IMR-90 (cell line): ENCODE results near the gene PTCD1. TPM values are rescaled to one million over a fixed set of nuclear protein-coding genes. Genes with fewer than 3 reads are reported as not detected.

Experiments used
- ATAC-seq: fragments of 200-7000 bp; cut with Tn5 transposase; 2 replicates; pipeline ENCODE4 v1.9.1; 2020; ENCODE audit warnings: low read depth, mild to moderate bottlenecking, moderate library complexity
- BruUV-seq: library from RNA; stranded (reverse); fragments of 400-500 nt; replicated peaks from 2 replicates; lab custom pipeline; 2021; lab: Mats Ljungman, UMichigan
- CTCF ChIA-PET: fragments of 300-600 bp; formaldehyde crosslinking; extraction: SDS; loops from one replicate; lab custom pipeline; 2021; ENCODE audit warnings: antibody characterized with exemption; lab: Yijun Ruan, JAX
- POLR2A ChIA-PET: fragments of 300-600 bp; sonication (Branson Sonifier 250); formaldehyde crosslinking; loops from one replicate; lab custom pipeline; 2022; ENCODE audit warnings: antibody characterized with exemption; ENCODE audit not compliant: unreplicated experiment; lab: Charles Lee
- DNase-seq: peaks from one replicate; pipeline ENCODE4 v3.0.0; 2013
- H2AFZ ChIP-seq: replicated peaks from 2 replicates; pipeline ENCODE3; 2013; ENCODE audit warnings: low read length, mild to moderate bottlenecking; ENCODE audit not compliant: poor library complexity
- H2AK5ac ChIP-seq: 2 replicates; pipeline ENCODE4 v1.6.1; 2013; ENCODE audit warnings: low read depth, low read length, inconsistent platforms
- H2AK9ac ChIP-seq: replicated peaks from 2 replicates; pipeline ENCODE3; 2013; ENCODE audit warnings: mild to moderate bottlenecking, low read depth, low read length, moderate library complexity; ENCODE audit not compliant: poor library complexity
- H2BK120ac ChIP-seq: 2 replicates; pipeline ENCODE4 v1.6.1; 2013; ENCODE audit warnings: low read depth, low read length, inconsistent platforms
- H2BK15ac ChIP-seq: 3 replicates; pipeline ENCODE4 v1.6.1; 2013; ENCODE audit warnings: low read depth, low read length, inconsistent platforms
- H2BK20ac ChIP-seq: 2 replicates; pipeline ENCODE4 v1.6.1; 2013; ENCODE audit warnings: low read depth, mild to moderate bottlenecking, inconsistent platforms, low read length, moderate library complexity
- H2BK5ac ChIP-seq: 2 replicates; pipeline ENCODE4 v1.6.1; 2013; ENCODE audit warnings: mild to moderate bottlenecking, low read depth, low read length, inconsistent platforms; ENCODE audit not compliant: poor library complexity, severe bottlenecking
- H3K14ac ChIP-seq: replicated peaks from 2 replicates; pipeline ENCODE4 v1.6.1; 2013; ENCODE audit warnings: low read depth, low read length, inconsistent platforms
- H3K18ac ChIP-seq: 2 replicates; pipeline ENCODE4 v1.6.1; 2013; ENCODE audit warnings: low read depth, low read length, control low read depth
- H3K23ac ChIP-seq: 2 replicates; pipeline ENCODE4 v1.6.1; 2013; ENCODE audit warnings: low read depth, low read length, inconsistent platforms
- H3K27ac ChIP-seq: 2 replicates; pipeline ENCODE4 v1.5.1; 2013; ENCODE audit warnings: mild to moderate bottlenecking, control low read depth, low read length; ENCODE audit not compliant: insufficient read depth
- H3K27me3 ChIP-seq: 2 replicates; pipeline ENCODE4 v1.6.1; 2013; ENCODE audit warnings: low read length; ENCODE audit not compliant: control insufficient read depth, insufficient read depth
- H3K36me3 ChIP-seq: 2 replicates; pipeline ENCODE4 v1.6.1; 2013; ENCODE audit warnings: low read length, mixed read lengths; ENCODE audit not compliant: control insufficient read depth, insufficient read depth
- H3K4ac ChIP-seq: 2 replicates; pipeline ENCODE4 v1.6.1; 2013; ENCODE audit warnings: low read depth, low read length, inconsistent platforms
- H3K4me1 ChIP-seq: 2 replicates; pipeline ENCODE4 v1.6.1; 2013; ENCODE audit warnings: low read length, mixed read lengths; ENCODE audit not compliant: control insufficient read depth, insufficient read depth
- H3K4me2 ChIP-seq: 2 replicates; pipeline ENCODE4 v1.6.1; 2013; ENCODE audit warnings: low read depth, mild to moderate bottlenecking, control low read depth, low read length, moderate library complexity
- H3K4me3 ChIP-seq: 2 replicates; pipeline ENCODE4 v1.5.1; 2013; ENCODE audit warnings: low read depth, mild to moderate bottlenecking, control low read depth, low read length, moderate library complexity; ENCODE audit not compliant: insufficient read depth
- H3K56ac ChIP-seq: 2 replicates; pipeline ENCODE4 v1.6.1; 2013; ENCODE audit warnings: low read length, inconsistent platforms; ENCODE audit not compliant: insufficient read depth; ENCODE audit errors: extremely low read depth
- H3K79me1 ChIP-seq, 2 experiments: 2 replicates each; pipeline ENCODE4 v1.6.1; 2013; ENCODE audit warnings: low read length in 2 of 2, inconsistent platforms in 1 of 2, low read depth in 1 of 2
- H3K9ac ChIP-seq: 2 replicates; pipeline ENCODE4 v1.6.1; 2013; ENCODE audit warnings: low read depth, low read length, control low read depth
- H3K9me1 ChIP-seq: 2 replicates; pipeline ENCODE4 v1.6.1; 2013; ENCODE audit warnings: low read length, inconsistent platforms; ENCODE audit not compliant: insufficient read depth
- H3K9me3 ChIP-seq: 2 replicates; pipeline ENCODE4 v1.6.1; 2013; ENCODE audit warnings: low read length; ENCODE audit not compliant: control insufficient read depth, insufficient read depth
- H4K20me1 ChIP-seq: 2 replicates; pipeline ENCODE4 v1.6.1; 2013; ENCODE audit warnings: low read length, inconsistent platforms; ENCODE audit not compliant: insufficient read depth
- H4K5ac ChIP-seq: 2 replicates; pipeline ENCODE4 v1.6.1; 2013; ENCODE audit warnings: mild to moderate bottlenecking, low read depth, low read length, control low read depth
- H4K8ac ChIP-seq, 2 experiments: 2 replicates each; pipeline ENCODE4 v1.6.1; 2013; ENCODE audit warnings: low read depth in 2 of 2, low read length in 2 of 2, control low read depth in 1 of 2, inconsistent platforms in 1 of 2
- H4K91ac ChIP-seq: 2 replicates; pipeline ENCODE4 v1.6.1; 2013; ENCODE audit warnings: low read depth, low read length, inconsistent platforms; ENCODE audit not compliant: insufficient read depth
- MAFK ChIP-seq: IDR thresholded peaks from 2 replicates; pipeline ENCODE4 v1.6.1; 2012; ENCODE audit warnings: low read depth, low read length, improper control_type of control experiment
- POLR2A ChIP-seq: IDR thresholded peaks from 2 replicates; pipeline ENCODE4 v1.6.1; 2012; ENCODE audit warnings: mild to moderate bottlenecking, low read depth, low read length
- USF2 ChIP-seq: fragments of 150-350 bp; IDR thresholded peaks from 2 replicates; pipeline ENCODE4 v1.6.1; 2017; ENCODE audit warnings: mild to moderate bottlenecking, antibody characterized with exemption, low read length, low read depth
- WGBS, 2 experiments: methylation state at CpG; one replicate each; pipeline versions ENCODE4 v1.1.5 to v1.1.7; 2013; ENCODE audit warnings: missing lambda C conversion rate in 2 of 2; ENCODE audit not compliant: insufficient read length in 1 of 2; ENCODE audit errors: extremely low coverage in 2 of 2; 5-methylcytosine and 5-hydroxymethylcytosine counted together
- dilution Hi-C: fragments of 300-500 bp; cut with HindIII; formaldehyde crosslinking; loops from one replicate; pipeline ENCODE4 v1.14.3; 2018; ENCODE audit warnings: low sequenced_read_pairs; ENCODE audit not compliant: unreplicated experiment
- in situ Hi-C: fragments of 300-500 bp; cut with MboI; formaldehyde crosslinking; loops from 3 replicates; pipeline ENCODE4 v1.14.3; 2019; ENCODE audit warnings: low sequenced_read_pairs, inconsistent platforms, mixed read lengths
- intact Hi-C: fragments of 100-400 bp; cut with micrococcal nuclease; formaldehyde crosslinking; loops from 2 replicates; pipeline ENCODE4 v1.10.0; 2022
- polyA plus RNA-seq, 3 experiments: library from polyadenylated mRNA; depleted of rRNA; stranded (reverse); fragments of >200 nt; gene quantifications; 2 replicates each; pipeline ENCODE4 v1.2.3, GENCODE V29; 2012; ENCODE audit warnings: low replicate concordance in 1 of 3
- total RNA-seq: library from RNA; depleted of rRNA; stranded (reverse); fragments of >200 nt; gene quantifications from 2 replicates; pipeline ENCODE4 v1.2.3, GENCODE V29; 2012

PTCD1 gene
- total and polyA plus RNA-seq, 2 of the 4 experiments (the other 2 are of a cell fraction) = 2.2 to 4.0 TPM

GRCh38 chr7:99424932-99425730 lies 13.5 kb downstream of the PTCD1 start:
- H2AK5ac ChIP-seq = no peak overlapping the region
- H2BK20ac ChIP-seq = no peak overlapping the region
- ATAC-seq (no peak), DNase-seq (no peak)
- H3K36me3 ChIP-seq = peaks cover 53% of the 10 kb centered on the region
- no peak overlapping the region for H3K4me2 ChIP-seq
- H2BK15ac ChIP-seq = no peak overlapping the region
- no peaks in the 10 kb centered on the region for H3K4me1 ChIP-seq
- no peak overlapping the region for H3K23ac ChIP-seq
- H4K5ac ChIP-seq = no peak overlapping the region
- H4K91ac ChIP-seq = no peak overlapping the region
- intact Hi-C loops (no loop called here), in situ Hi-C loops (no loop called here), dilution Hi-C loops (no loop called here)
- H2BK120ac ChIP-seq = no peak overlapping the region
- H3K4ac ChIP-seq = no peak overlapping the region
- no peaks in the 10 kb centered on the region for H3K9me1 ChIP-seq
- H3K9ac ChIP-seq = no peak overlapping the region
- no peak overlapping the region for H2AFZ ChIP-seq
- TF ChIP-seq USF2 (no peak), POLR2A (no peak), MAFK (no peak)
- no peak overlapping the region for H2BK5ac ChIP-seq
- no peaks in the 10 kb centered on the region; a peak in 2 of 4 replicates for H3K79me1 ChIP-seq
- POLR2A ChIA-PET = no interaction called here
- CTCF ChIA-PET = no interaction called here
- no peak overlapping the region for H3K14ac ChIP-seq
- H3K27me3 ChIP-seq = no peaks in the 10 kb centered on the region
- H3K18ac ChIP-seq = no peak overlapping the region
- H4K8ac ChIP-seq = no peak overlapping the region
- no peak overlapping the region for H2AK9ac ChIP-seq
- H3K4me3 ChIP-seq = no peak overlapping the region
- 96% methylated on average over 11 of the region's 24 CpGs; no CpG with 5 or more reads in 1 of the 2 experiments for WGBS, 2 experiments
- no TSS peak for BruUV-seq
- H3K56ac ChIP-seq = no peak overlapping the region
- no peaks in the 10 kb centered on the region for H3K9me3 ChIP-seq
- H3K27ac ChIP-seq = no peak overlapping the region
- no peaks in the 10 kb centered on the region for H4K20me1 ChIP-seq
